ENCODE data around the gene NAV2. TPM values are rescaled to one million over a fixed set of nuclear protein-coding genes. Genes with fewer than 3 reads are reported as not detected.

Gene NAV2
- polyA plus RNA-seq, 1 donor (not counting 4 experiments of a cell fraction or from before 2014, with no cell fraction given) = 4.0 TPM

DNA sequence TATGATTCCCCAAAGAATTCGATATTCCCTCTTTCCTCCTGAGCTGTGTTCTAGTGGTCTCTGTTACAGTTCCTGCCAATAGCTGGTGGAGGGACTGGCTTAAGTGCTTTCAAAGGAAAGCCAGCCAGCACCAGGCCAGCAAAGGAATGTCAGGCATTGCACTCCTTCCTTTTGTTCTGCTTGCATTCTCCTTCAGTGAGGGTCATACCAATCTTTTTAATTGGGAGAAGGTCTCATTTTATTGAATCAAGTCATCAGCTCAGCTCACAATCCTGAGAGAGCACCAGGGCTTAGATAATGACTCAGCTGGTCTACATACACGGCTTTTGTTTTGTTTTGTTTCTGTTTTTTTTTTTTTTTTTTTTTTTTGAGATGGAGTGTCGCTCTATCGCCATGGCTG, 222.9 kb downstream of the NAV2 start:
- H3K36me3 ChIP-seq (ENCODE audit: control insufficient read depth in 2 of 2, extremely low read depth in 1 of 2, insufficient read depth in 2 of 2, low read length in 2 of 2) = no peaks in the 10 kb centered on the region
- no peak overlapping the region for H3K4me2 ChIP-seq (ENCODE audit: control insufficient read depth, extremely low read depth, insufficient read depth, low read depth, low read length)
- FAIRE-seq = no peak
- H3K4me1 ChIP-seq (ENCODE audit: control insufficient read depth, extremely low read depth, insufficient read depth, low read length) = peaks cover 5% of the 10 kb centered on the region
- H3K4me3 ChIP-seq (ENCODE audit: control insufficient read depth in 2 of 3, extremely low read depth in 1 of 3, insufficient read depth in 2 of 3, low read depth in 1 of 3, low read length in 3 of 3) = no peak overlapping the region
- H3K9me3 ChIP-seq (ENCODE audit: control insufficient read depth, low read depth, low read length) = no peaks in the 10 kb centered on the region
- H3K27ac ChIP-seq (ENCODE audit: control insufficient read depth, insufficient read depth, low read length) = no peak overlapping the region
- no peak overlapping the region for H2AFZ ChIP-seq (ENCODE audit: control insufficient read depth, low read length)
- no peak for DNase-seq (ENCODE audit: low read depth, low spot score)
- dilution Hi-C loops (cut with MboI; ENCODE audit: extremely low pct_ligation_motif_present, low sequenced_read_pairs) = no loop called here
- no peak overlapping the region for H3K9ac ChIP-seq (ENCODE audit: control insufficient read depth, extremely low read depth, insufficient read depth, low read length)
- H3K79me2 ChIP-seq (ENCODE audit: control insufficient read depth, insufficient read depth, low read length) = no peaks in the 10 kb centered on the region
- no peaks in the 10 kb centered on the region for H3K9me1 ChIP-seq (ENCODE audit: control insufficient read depth, extremely low read depth, insufficient read depth, low read length)
- TF ChIP-seq, protein P1, sequence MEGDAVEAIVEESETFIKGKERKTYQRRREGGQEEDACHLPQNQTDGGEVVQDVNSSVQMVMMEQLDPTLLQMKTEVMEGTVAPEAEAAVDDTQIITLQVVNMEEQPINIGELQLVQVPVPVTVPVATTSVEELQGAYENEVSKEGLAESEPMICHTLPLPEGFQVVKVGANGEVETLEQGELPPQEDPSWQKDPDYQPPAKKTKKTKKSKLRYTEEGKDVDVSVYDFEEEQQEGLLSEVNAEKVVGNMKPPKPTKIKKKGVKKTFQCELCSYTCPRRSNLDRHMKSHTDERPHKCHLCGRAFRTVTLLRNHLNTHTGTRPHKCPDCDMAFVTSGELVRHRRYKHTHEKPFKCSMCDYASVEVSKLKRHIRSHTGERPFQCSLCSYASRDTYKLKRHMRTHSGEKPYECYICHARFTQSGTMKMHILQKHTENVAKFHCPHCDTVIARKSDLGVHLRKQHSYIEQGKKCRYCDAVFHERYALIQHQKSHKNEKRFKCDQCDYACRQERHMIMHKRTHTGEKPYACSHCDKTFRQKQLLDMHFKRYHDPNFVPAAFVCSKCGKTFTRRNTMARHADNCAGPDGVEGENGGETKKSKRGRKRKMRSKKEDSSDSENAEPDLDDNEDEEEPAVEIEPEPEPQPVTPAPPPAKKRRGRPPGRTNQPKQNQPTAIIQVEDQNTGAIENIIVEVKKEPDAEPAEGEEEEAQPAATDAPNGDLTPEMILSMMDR (optimal IDR thresholded peaks at IDR 0.05 in 1 of 3, IDR thresholded peaks at IDR 0.05 in 1 of 3, conservative IDR thresholded peaks at IDR 0.05 in 1 of 3; ENCODE audit: extremely low read depth in 1 of 3, insufficient read depth in 2 of 3, low read length in 3 of 3) = no peak
- no peak for TF ChIP-seq EZH2 (IDR thresholded peaks at IDR 0.05; ENCODE audit: low read length)
- H4K20me1 ChIP-seq (ENCODE audit: control insufficient read depth, extremely low read depth, insufficient read depth, low read length) = no peaks in the 10 kb centered on the region
- H3K27me3 ChIP-seq (ENCODE audit: control insufficient read depth, extremely low read depth, insufficient read depth, low read length) = no peaks in the 10 kb centered on the region

DNA sequence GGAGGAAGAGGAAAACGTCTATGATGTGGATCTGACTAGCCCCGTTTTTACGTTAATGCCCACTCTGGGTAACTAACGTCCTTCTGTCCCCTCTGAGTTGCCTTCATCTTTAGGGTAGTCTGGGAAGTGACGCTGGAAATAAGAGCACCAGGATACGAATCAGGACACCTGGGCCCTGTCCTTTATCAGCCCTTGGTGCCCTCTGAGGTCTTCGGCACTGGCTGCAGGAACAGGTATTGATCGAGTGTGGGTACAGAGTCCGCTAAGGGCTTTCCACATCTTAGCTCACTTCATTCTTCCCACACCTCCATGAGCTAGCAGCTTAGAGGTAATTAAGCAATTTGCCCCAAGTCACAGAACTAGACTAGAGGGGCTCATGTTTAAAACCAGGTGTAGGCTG, 223.8 kb downstream of the NAV2 start:
- Histone ChIP-seq H3K4me3 (ENCODE audit: control insufficient read depth in 2 of 3, extremely low read depth in 1 of 3, insufficient read depth in 2 of 3, low read depth in 1 of 3, low read length in 3 of 3) (no peak overlapping the region), H3K9me1 (ENCODE audit: control insufficient read depth, extremely low read depth, insufficient read depth, low read length) (no peaks in the 10 kb centered on the region), H2AFZ (ENCODE audit: control insufficient read depth, low read length) (no peak overlapping the region), H3K9ac (ENCODE audit: control insufficient read depth, extremely low read depth, insufficient read depth, low read length) (no peak overlapping the region), H3K36me3 (ENCODE audit: control insufficient read depth in 2 of 2, extremely low read depth in 1 of 2, insufficient read depth in 2 of 2, low read length in 2 of 2) (no peaks in the 10 kb centered on the region), H3K4me1 (ENCODE audit: control insufficient read depth, extremely low read depth, insufficient read depth, low read length) (peaks cover 5% of the 10 kb centered on the region), H3K79me2 (ENCODE audit: control insufficient read depth, insufficient read depth, low read length) (no peaks in the 10 kb centered on the region), H3K27ac (ENCODE audit: control insufficient read depth, insufficient read depth, low read length) (no peak overlapping the region), H3K4me2 (ENCODE audit: control insufficient read depth, extremely low read depth, insufficient read depth, low read depth, low read length) (no peak overlapping the region), H3K9me3 (ENCODE audit: control insufficient read depth, low read depth, low read length) (no peaks in the 10 kb centered on the region), H3K27me3 (ENCODE audit: control insufficient read depth, extremely low read depth, insufficient read depth, low read length) (no peaks in the 10 kb centered on the region), H4K20me1 (ENCODE audit: control insufficient read depth, extremely low read depth, insufficient read depth, low read length) (no peaks in the 10 kb centered on the region)
- dilution Hi-C loops (cut with MboI; ENCODE audit: extremely low pct_ligation_motif_present, low sequenced_read_pairs) = no loop called here
- FAIRE-seq = no peak
- no peak for DNase-seq (ENCODE audit: low read depth, low spot score)
- TF ChIP-seq, protein P1 (optimal IDR thresholded peaks at IDR 0.05 in 1 of 3, IDR thresholded peaks at IDR 0.05 in 1 of 3, conservative IDR thresholded peaks at IDR 0.05 in 1 of 3; ENCODE audit: extremely low read depth in 1 of 3, insufficient read depth in 2 of 3, low read length in 3 of 3) = no peak
- no peak for TF ChIP-seq EZH2 (IDR thresholded peaks at IDR 0.05; ENCODE audit: low read length)
